Dermis blood vessel endothelial cell (primary cell): ENCODE results near the gene PELO. TPM values are rescaled to one million over a fixed set of nuclear protein-coding genes. Genes with fewer than 3 reads are reported as not detected.

Experiments used
- DNase-seq: peaks from one replicate; pipeline ENCODE4 v3.0.0; 2010
- total RNA-seq: library from RNA; depleted of rRNA; stranded (reverse); fragments of >200 nt; gene quantifications from 2 replicates; pipeline ENCODE4 v1.2.3, GENCODE V29; 2014

The PELO gene
- total RNA-seq, 1 donor from 2014 or later = 22.8 TPM

DNA sequence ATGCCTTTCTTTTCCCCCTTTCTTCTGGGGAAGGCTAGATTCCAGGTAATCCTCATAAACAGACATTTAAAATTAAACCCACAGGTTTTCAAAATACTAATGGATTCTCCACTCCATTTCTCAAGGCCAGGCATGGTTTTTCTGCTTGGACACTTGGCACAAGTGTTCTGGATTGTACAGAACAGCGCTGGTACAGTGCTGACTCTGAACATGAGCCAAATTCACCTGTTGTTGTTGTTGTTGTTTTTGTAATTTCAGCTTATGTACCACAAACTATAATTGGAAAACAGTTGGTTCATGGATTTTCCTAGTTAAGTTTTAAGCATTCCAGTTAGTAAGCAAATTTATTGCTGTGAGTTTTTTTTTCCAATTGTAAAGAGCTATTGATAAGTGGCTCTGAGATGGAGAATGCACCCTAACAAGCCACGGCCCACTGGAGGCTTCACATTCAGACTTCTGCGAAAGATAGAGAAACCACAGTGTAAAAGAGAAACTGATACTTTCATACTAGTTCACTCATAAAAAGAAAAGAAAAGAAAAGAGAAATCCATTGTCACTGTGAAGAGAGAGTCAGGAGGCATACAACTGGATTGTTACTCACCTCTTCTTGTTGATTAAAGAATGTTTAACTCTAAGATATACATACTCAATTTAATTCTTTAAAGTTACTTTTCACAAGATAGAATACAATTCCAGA lies 16.2 kb upstream of the PELO start:
- no peak for DNase-seq

DNA sequence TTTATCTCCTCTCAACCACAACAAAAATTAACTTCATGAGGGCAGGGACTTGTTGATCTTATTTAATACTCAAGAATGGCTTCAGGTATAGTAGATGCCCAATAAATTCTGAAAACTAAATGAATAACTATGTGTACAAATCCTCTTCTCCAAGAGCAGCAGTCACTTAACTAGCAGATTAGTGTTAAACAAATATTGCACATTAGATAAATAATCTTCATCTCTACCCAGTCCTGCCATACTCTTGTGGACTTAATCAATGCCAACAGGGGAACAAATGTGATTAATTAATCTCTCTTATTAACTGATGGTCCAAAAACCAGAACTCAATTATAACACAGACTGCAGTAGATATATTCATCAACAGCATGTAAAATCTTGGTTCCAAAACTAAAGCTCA lies 15.0 kb upstream of the PELO start:
- no peak for DNase-seq

DNA sequence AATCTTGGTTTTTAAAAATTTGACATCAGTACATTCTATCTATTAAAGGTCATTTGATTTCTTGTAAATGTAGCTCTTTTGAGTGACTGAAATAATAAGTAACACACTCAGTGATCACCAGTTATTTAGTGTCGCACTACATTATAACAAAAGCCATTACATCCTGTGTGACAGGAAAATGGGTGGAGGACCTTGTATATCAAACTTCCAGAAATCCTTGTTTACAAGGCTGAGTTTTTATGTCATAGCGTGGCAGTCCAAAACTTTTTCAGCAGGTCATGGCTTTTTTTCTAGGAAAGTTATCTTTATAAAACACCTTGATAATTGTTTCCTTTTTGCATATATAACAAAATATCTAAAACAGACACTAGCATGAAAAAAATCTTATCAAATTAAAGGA lies 14.4 kb upstream of the PELO start:
- no peak for DNase-seq

DNA sequence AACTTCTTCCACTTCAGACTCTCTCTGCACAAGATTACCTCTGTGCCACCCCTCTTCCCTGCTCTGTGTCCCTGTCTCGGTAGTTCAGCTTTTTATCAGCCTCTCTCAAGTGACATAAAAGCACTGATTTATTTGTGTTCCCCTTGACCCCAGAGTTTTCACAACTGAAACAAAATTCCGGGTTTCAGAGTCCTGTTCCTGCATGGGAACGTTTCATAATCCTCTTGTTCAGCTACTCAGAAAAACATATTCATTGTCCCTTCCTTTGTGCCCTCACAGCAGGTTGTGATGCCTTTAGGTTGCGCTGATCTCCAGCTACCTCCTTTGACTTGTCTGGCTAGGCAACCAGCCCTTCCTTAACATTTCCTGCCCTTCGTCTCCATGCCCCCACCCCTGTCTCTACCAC lies 13.7 kb upstream of the PELO start:
- no peak for DNase-seq

DNA sequence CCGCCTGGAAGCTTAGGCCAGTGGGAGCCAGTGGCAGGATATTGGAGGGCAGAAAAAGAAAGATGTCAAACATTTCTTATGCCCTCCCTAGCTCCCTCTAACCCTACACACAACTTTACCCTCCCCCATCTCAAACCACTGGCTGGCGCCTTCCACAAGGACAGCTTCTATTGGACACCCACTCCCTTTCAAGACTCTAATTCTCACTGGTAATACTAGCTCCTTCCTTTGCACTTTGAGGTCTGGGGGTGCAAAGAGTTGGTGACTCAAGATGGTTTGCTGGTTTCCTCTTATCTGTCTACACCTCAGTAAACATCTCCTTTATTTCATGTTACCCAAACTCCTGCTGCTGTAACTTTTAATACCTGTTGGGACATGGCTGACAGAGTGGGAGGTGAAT lies 11.6 kb upstream of the PELO start:
- no peak for DNase-seq

DNA sequence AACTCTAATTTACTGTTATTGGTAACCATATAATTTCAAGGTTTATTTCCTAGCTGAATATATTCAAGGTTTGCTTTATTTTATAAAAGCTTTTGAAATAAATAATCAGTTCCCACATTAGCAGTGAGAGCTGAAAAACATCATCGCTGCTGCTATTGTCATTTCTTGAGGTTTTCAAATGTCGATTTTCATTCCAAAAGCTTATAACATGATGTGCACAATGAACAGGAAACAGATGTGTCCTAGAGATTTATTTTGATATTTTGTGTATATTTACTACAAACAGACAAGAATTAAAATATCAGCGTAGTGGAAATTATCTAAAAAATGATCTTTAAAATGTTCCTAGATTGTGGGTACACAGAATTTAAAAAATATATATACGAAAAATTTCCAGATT lies 10.5 kb upstream of the PELO start:
- peak; percentile 56 for DNase-seq

DNA sequence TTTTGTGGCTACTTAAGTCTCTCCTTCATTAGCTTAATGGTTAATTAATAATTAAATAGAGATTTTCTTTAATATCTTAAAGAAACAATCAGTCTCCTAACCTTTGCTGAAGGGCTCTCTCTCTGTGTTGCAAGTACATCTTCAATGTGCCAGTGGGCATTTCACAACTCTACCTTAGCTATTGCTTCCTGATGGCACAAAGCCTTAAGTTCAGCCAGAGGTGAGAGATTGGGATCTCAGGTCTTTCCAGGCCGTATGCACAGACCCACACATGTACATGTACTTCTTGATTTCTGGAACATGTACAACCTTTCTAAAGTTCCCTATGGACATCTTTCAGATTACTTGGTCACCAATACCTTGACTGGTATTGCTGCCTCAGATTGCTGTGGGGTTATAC lies 8.9 kb upstream of the PELO start:
- no peak for DNase-seq

DNA sequence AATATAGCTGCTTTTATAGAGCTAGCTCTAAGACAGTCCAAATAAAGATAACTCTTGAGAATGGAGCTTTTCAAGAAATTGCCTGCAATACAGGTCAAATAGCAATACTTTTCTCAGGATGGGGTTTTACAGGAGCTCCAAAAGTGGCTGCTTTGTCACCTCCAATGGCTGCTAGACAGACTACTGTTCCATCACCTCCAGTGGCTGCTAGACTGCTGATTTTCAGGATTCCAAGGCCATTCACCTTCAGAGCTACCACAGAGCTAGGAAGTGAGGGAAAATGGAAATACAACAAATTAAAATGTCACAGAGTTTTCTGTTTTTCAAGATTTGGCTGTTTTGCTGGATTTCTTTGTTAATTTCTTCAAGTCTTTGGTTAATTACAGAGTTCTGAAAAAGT lies 8.5 kb upstream of the PELO start:
- DNase-seq = no peak

DNA sequence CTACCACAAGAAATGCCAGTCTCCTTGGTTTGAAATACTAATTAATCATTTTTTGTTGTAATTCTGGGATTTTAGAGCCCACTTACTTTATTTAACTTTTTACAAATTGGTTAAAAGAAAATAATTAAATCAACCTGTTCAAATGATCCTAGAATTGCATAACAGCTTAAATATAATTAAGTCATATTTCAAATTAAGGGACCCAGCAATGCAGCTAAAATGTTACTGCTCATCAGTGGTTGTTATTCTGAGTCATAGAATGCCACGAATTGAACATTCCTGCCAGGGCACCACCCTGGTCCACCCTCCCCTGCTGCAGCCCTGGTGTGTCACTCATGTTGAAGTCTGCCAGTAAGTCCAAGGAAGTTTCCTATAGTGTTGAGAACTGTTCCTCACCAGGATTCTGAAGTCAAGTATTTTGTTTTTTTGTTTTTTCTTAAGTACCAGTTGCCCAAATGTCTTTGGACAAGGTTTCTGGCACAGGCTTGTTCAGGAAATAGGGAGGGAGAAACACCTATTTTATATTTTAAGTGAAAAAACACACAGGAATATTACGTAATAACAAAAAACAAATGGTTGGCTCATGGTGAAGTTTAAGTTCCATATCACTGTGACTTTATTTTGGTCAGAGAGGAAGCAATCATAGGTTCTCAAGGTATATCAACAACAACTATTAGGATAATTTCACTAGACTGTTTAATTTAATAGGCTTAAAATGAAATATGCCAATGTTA lies 4.3 kb upstream of the PELO start:
- peak; percentile 35 for DNase-seq

DNA sequence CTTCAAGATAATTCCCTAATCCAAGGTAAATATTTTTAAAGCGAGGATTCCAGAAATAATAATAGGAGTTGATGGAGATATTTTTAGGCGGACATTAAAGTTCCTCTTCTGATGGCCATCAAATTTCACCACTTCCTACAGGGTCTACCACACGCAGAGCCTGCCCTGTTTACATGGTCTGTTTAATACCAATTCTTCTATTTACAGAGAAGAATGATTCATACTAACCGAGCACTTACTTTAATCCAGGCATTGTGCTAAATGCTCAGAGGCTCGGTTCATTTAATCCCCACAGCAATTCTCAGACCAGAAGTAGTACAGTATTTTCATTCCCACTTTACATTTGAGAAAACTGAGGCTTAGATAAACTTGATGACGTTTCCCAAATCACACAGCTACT lies 3.0 kb upstream of the PELO start:
- no peak for DNase-seq

DNA sequence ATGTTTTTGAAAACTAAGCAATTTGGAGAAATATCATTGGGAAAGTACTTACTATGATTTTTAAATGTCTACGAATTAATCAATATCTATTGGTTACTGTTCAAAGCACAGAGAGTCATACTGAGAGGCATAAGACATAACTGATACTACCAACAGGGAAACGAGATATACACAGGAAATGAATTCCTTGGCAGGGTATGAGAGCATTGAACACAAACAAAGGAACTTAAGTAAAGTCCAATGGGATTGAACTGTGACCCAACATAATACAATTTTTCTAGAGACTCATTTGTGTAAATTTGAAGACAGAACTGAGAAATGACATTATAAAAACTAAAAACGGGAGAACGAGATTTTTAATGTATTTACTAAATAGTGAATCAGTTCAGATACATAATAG lies 1.3 kb upstream of the PELO start:
- peak; percentile 70 for DNase-seq

DNA sequence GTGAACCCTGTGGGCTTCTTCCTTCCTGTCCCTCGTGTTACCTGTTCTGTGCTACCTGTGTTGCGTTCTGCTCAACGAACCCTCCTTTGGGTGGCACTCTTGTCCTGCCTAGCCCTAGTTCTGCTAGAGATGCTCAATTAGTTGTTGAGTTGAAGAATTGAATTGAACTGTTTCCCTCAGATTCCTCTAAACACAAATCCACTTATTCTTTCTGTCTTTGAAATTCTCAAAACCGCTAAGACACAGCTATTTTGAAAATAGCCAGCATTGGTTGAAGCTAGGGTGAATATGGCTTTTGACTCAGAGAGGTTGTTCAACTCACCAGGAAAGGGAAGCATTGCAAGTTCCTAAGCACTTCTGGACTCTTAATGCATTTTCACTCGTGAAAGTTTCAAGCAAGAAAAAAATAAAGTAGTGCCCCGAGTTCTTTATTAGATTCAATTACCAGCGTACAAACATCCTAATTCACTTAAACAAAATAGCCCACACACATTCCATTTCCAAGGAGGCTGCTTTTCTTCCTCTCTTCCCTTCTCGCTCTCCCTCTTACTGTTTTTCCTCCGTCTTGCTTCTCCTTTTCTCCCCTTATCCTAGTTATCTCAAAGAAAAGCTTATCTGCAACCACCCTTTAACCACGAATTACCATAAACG lies 642 bp upstream of the PELO start:
- peak; percentile 17 for DNase-seq

DNA sequence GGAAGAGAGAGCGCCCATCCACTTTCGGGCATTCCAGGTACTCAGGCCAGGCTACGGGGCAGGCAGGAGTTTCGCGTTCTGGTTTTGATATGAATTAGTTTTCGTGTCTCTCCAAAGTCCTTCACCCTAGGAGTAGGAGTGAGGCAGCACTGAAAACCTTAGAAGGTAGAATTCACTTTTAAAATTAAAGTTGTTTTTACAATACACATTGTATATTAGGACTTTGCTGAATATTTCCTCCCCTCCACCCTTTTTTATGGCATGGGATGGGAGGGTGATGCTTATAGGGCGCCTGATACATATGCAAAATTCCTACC lies 747 bp downstream of the PELO start:
- no peak for DNase-seq

DNA sequence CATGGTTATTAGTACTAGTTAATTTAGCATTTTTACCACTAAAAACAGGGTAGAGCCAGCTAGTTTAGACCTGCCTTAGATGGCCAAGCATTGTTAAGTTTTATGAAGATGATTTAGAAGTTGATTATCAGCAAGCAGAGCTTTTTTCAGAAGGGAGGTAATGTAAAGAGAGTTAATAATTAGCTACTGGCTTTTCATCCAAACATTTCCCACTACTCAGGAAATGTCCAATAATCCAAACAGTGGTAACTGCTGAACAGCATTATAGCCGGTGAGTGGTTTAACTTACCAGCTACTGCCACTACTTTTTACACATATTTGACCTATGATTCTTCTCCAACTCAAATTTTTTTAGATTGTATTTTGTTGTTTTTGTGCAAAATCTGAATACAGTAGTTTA lies 1.7 kb downstream of the PELO start:
- no peak for DNase-seq

DNA sequence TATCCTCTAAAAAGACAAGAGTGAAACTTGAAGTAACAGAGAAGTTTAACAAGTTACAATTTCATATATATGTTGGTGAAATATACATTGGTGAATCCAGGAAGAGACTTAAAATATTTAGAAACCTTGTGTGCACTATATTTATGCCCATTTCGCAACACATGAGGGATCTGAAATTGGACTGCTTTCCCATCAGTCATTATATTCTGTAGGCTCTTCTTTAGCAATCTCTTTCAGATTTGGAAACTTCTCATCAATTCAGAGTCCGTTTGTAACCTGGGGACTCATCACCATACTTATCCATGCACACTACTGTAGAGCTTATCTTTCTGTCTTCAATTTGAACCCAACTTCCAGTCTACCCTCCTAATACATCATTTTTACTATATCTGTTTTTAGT lies 2.1 kb downstream of the PELO start:
- DNase-seq = no peak

DNA sequence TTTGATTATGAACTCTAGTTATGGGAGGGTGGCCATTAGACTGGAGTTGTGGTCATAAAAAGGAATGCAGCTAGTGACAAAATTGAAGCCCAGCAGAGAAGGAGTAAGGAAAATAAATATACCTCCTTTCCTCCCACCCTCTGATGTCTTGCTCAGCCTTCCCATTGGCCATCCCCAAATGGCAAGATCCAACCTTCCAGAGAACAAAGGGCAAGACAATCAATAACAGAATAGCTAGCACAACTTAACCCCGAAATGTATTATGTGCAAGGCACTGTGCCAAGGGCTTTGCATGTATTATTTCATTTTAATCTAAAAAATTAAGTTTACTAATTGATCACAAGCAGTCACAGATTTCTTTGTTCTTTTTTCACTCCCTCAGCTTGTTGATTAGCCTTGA lies 3.6 kb downstream of the PELO start:
- no peak for DNase-seq

DNA sequence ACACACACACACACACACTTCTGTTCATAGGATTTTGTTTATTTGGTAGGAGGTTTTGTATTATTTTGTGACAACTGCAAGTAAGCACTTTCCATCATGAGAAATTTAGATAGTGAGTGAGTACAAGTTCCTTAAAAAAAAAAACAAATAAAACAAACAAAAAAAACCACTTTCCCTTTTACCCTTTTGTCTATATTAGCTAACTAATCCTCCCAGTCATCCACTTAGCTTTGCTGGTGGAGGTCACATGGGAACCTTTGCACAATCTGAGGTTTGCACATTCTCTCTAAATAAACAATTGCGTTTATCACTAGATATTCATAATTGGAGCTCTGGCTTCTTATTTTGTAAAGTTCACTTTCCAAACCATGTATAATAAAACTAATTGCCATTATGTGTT lies 6.8 kb downstream of the PELO start:
- no peak for DNase-seq

DNA sequence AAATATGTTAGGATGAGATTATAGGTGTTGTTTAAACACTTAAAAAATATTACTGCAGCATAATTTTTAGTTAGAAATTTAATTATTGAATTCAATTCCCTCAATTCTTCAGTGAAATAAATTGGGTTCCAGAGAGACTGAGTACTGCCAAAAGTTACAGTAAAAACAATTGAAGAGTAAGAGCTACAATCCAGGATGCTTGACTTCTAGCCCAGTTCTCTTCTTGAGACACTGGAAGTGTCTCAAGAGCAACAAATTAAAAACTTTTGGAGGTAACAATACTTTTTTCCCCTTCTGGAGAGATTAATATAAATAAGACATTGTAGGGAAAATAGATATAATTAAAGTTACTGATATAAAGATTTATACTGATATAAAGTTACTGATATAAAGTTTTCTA lies 8.3 kb downstream of the PELO start:
- no peak for DNase-seq

DNA sequence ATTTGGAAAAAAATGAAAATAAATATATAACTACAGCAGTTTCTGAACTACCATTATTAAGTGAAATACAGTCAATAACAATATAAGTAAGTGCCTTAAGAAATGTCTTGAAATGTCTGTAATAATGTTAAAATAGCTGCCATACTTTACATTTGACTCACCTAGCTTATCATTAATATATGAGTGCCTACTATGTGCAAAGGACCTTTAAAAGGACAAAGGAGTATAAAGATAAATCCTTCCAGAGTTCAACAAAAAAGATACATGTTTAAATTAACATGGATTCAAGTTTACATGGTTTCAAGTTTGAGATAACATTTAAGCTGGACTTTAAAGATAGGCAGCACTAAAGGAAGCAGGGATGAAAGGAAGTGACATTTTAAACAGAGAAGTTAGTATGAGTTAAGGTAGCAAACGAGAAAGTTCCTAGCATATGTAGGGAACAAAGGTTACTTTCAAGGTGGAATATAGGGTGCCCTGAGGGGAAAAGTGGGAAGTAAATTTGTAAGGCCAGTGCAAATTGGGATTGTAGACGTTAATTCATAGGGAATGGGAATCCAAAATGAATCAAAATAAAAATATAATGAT lies 8.9 kb downstream of the PELO start:
- DNase-seq = no peak

DNA sequence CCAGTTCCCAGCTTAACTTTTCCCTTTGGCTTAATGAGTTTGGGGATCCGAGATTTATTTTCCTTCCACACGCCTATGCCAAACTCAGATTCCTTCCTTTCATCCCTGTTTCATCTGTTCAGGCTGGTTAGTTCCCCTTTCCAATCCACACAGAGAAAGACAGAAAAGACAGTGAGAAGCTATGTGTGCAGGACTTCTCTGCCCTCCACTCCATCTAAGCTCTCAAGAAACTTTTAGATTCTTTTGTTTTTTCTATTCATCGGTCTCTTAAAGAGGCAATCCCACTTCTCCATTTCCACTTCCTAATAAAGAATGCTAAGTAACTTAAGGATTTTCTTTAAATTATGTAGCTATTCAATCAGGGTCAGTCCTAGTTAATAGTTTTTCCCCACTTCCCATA lies 11.2 kb downstream of the PELO start:
- DNase-seq = no peak

DNA sequence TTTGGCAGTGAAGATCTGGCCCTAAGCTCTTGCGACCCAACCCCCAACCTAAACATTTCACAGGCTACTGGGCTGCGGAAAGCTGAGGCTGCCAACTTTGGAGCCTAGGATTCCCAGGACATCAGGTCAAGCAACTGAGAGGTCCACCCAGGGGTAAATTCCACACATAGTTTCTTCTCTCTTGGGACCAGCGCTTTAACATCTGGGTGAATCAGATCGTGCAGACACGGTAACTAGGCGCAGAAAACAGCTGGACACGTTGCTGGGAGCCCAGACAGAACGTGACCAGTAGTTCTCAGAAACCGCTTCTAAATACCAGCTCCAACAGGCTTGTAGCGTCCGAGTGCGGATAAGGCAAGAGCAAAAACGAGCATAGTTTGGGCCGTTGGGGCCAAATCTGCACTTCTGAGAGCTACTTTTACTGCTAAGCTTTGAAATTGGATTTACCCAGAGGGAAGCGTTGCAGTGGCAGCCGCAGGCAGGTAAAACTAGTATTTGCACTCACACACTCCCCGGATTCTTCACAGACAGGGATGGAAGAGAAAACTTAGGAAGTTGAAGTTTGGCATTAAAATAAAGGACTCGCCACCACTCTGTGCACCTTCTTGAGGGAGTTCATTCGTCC lies 11.8 kb downstream of the PELO start:
- peak; percentile 59 for DNase-seq

DNA sequence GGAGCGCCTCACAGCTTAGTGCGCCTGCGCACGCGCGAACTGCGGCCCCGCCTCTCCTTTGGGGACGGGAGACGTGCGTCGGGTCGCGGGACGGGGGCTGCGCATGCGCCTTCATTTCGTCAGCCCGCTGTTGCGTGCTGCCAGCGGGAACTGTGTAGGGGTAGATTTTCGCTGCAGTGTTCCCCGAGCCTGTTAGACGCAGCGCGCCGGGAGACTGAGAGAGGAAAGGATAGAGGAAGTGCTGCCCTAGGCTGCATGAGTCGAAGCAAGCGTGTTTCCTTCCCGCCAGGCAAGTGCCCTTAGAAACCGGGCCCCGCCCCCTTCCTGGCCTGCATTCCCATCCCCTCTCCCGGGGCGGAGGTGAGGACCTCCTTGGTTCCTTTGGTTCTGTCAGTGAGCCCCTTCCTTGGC lies 12.3 kb downstream of the PELO start:
- peak; percentile 97 for DNase-seq

DNA sequence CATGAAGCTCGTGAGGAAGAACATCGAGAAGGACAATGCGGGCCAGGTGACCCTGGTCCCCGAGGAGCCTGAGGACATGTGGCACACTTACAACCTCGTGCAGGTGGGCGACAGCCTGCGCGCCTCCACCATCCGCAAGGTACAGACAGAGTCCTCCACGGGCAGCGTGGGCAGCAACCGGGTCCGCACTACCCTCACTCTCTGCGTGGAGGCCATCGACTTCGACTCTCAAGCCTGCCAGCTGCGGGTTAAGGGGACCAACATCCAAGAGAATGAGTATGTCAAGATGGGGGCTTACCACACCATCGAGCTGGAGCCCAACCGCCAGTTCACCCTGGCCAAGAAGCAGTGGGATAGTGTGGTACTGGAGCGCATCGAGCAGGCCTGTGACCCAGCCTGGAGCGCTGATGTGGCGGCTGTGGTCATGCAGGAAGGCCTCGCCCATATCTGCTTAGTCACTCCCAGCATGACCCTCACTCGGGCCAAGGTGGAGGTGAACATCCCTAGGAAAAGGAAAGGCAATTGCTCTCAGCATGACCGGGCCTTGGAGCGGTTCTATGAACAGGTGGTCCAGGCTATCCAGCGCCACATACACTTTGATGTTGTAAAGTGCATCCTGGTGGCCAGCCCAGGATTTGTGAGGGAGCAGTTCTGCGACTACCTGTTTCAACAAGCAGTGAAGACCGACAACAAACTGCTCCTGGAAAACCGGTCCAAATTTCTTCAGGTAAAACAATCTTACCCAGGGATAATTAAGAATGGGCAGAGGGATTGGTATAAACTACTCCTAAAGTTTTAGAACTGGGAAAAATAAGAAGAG lies 12.9 kb downstream of the PELO start:
- peak; percentile 74 for DNase-seq
